SK-N-SH (cell line): ENCODE measurements around the gene PCIF1. TPM values are rescaled to one million over a fixed set of nuclear protein-coding genes. Genes with fewer than 3 reads are reported as not detected.

Experiments
- CTCF ChIA-PET: fragments of 300-600, 350-600 bp; formaldehyde crosslinking; extraction: SDS; loops from one replicate; lab custom pipeline; 2021; lab: Yijun Ruan, JAX
- POLR2A ChIA-PET: fragments of 350-600 bp; sonication (Branson Sonifier 250); formaldehyde crosslinking; extraction: SDS; loops from one replicate; lab custom pipeline; 2020; ENCODE audit warnings: antibody characterized with exemption, inconsistent platforms; lab: Yijun Ruan, JAX
- DNase-seq: peaks from one replicate; pipeline ENCODE4 v3.0.0; 2012
- H2AFZ ChIP-seq: fragments of 200-600 bp; sonication (generic); 2 replicates; pipeline ENCODE4 v1.8.1; 2016; ENCODE audit warnings: antibody characterized with exemption, mild to moderate bottlenecking, low read depth
- H3F3A ChIP-seq: fragments of 200-600 bp; sonication (generic); replicated peaks from 2 replicates; pipeline ENCODE3; 2016; ENCODE audit warnings: antibody characterized with exemption, mild to moderate bottlenecking; ENCODE audit not compliant: insufficient read depth
- H3K27ac ChIP-seq, 2 experiments: fragments of 200-500 bp in 1 of 2; fragments of 200-600 bp in 1 of 2; sonication (Bioruptor generic) in 1 of 2; sonication (generic), shearing (Covaris generic) in 1 of 2; 2 replicates each; pipeline versions ENCODE4 v1.5.1 to v1.6.1; 2014 to 2016; ENCODE audit warnings: low read depth in 2 of 2, inconsistent platforms in 1 of 2, low read length in 1 of 2, mild to moderate bottlenecking in 1 of 2, mixed read lengths in 1 of 2
- H3K27me3 ChIP-seq: fragments of 200-600 bp; sonication (generic), shearing (Covaris generic); 2 replicates; pipeline ENCODE4 v1.6.1; 2016; ENCODE audit warnings: mixed run types; ENCODE audit not compliant: insufficient read depth
- H3K36me3 ChIP-seq, 2 experiments: fragments of 200-500 bp in 1 of 2; fragments of 200-600 bp in 1 of 2; sonication (Bioruptor generic) in 1 of 2; sonication (generic) in 1 of 2; replicated peaks in 1 of 2; 2 replicates each; pipeline versions ENCODE3 to v1.5.1; 2014 to 2016; ENCODE audit warnings: low read length in 1 of 2, mild to moderate bottlenecking in 1 of 2; ENCODE audit not compliant: insufficient read depth in 2 of 2, control insufficient read depth in 1 of 2
- H3K4me1 ChIP-seq, 2 experiments: fragments of 200-500 bp in 1 of 2; fragments of 200-600 bp in 1 of 2; sonication (Bioruptor generic) in 1 of 2; sonication (generic), shearing (Covaris generic) in 1 of 2; 2 replicates each; pipeline versions ENCODE4 v1.5.1 to v1.6.1; 2014 to 2016; ENCODE audit warnings: low read depth in 1 of 2, low read length in 1 of 2, mixed run types in 1 of 2; ENCODE audit not compliant: insufficient read depth in 2 of 2, control insufficient read depth in 1 of 2
- H3K4me2 ChIP-seq: fragments of 200-600 bp; sonication (generic), shearing (Covaris generic); 2 replicates; pipeline ENCODE4 v1.6.1; 2017; ENCODE audit warnings: mixed run types
- H3K4me3 ChIP-seq, 2 experiments: fragments of 200-500 bp in 1 of 2; fragments of 200-600 bp in 1 of 2; sonication (Bioruptor generic) in 1 of 2; sonication (generic), shearing (Covaris generic) in 1 of 2; 2 replicates each; pipeline versions ENCODE4 v1.5.1 to v1.8.1; 2014 to 2016; ENCODE audit warnings: low read depth in 2 of 2, inconsistent platforms in 1 of 2, low read length in 1 of 2, mild to moderate bottlenecking in 1 of 2, mixed read lengths in 1 of 2, moderate library complexity in 1 of 2
- H3K79me2 ChIP-seq: fragments of 200-600 bp; sonication (generic); 2 replicates; pipeline ENCODE4 v1.8.1; 2017; ENCODE audit warnings: mild to moderate bottlenecking; ENCODE audit not compliant: insufficient read depth
- H3K9ac ChIP-seq: fragments of 200-600 bp; sonication (generic); 2 replicates; pipeline ENCODE4 v1.6.1; 2017; ENCODE audit warnings: mixed run types
- H3K9me2 ChIP-seq: fragments of 200-600 bp; sonication (generic); 2 replicates; pipeline ENCODE4 v1.6.1; 2017; ENCODE audit warnings: mixed run types
- H3K9me3 ChIP-seq: fragments of 200-600 bp; sonication (generic); 2 replicates; pipeline ENCODE4 v1.6.1; 2017; ENCODE audit warnings: mixed run types, mild to moderate bottlenecking, moderate library complexity
- H4K20me1 ChIP-seq: fragments of 200-600 bp; sonication (generic); 2 replicates; pipeline ENCODE4 v1.6.1; 2017; ENCODE audit warnings: mild to moderate bottlenecking, mixed run types; ENCODE audit not compliant: insufficient read depth
- CHD2 ChIP-seq: fragments of 150-350 bp; IDR thresholded peaks from 2 replicates; pipeline ENCODE4 v1.6.1; 2018; ENCODE audit warnings: low read length; ENCODE audit not compliant: partially characterized antibody
- FOSL2 ChIP-seq: IDR thresholded peaks from 2 replicates; pipeline ENCODE4 v1.4.0; 2012; ENCODE audit warnings: low read depth, mild to moderate bottlenecking, moderate library complexity, borderline replicate concordance
- FOXM1 ChIP-seq: IDR thresholded peaks from 2 replicates; pipeline ENCODE4 v1.4.0; 2012; ENCODE audit warnings: low read depth, mild to moderate bottlenecking
- MEF2A ChIP-seq: IDR thresholded peaks from 2 replicates; pipeline ENCODE4 v1.4.0; 2012; ENCODE audit warnings: low read depth, borderline replicate concordance
- POLR2AphosphoS5 ChIP-seq: IDR thresholded peaks from 2 replicates; pipeline ENCODE4 v1.6.1; 2012; ENCODE audit warnings: low read depth, low read length
- RCOR1 ChIP-seq: fragments of 150-350 bp; IDR thresholded peaks from 2 replicates; pipeline ENCODE4 v1.6.1; 2017; ENCODE audit warnings: antibody characterized with exemption, low read length
- RFX5 ChIP-seq: IDR thresholded peaks from 2 replicates; pipeline ENCODE4 v1.6.1; 2012; ENCODE audit warnings: mild to moderate bottlenecking, improper control_type of control experiment, low read length
- RXRA ChIP-seq: IDR thresholded peaks from 2 replicates; pipeline ENCODE4 v1.4.0; 2012; ENCODE audit warnings: low read depth, mild to moderate bottlenecking, borderline replicate concordance
- SMC3 ChIP-seq: IDR thresholded peaks from 2 replicates; pipeline ENCODE4 v1.6.1; 2012; ENCODE audit warnings: low read depth, low read length, improper control_type of control experiment
- TCF12 ChIP-seq: IDR thresholded peaks from 2 replicates; pipeline ENCODE4 v1.4.0; 2012
- TEAD4 ChIP-seq: IDR thresholded peaks from 2 replicates; pipeline ENCODE4 v1.4.0; 2012; ENCODE audit warnings: mild to moderate bottlenecking, borderline replicate concordance; ENCODE audit not compliant: insufficient read depth
- YY1 ChIP-seq: IDR thresholded peaks from 2 replicates; pipeline ENCODE4 v1.4.0; 2012; ENCODE audit warnings: low read depth, mild to moderate bottlenecking
- WGBS: methylation state at CpG from one replicate; pipeline ENCODE4 v1.1.6; 2017; ENCODE audit warnings: low lambda C conversion rate; 5-methylcytosine and 5-hydroxymethylcytosine counted together
- polyA plus RNA-seq, 3 experiments: library from polyadenylated mRNA; depleted of rRNA; stranded (reverse); fragments of >200 nt; gene quantifications; 2 replicates each; pipeline ENCODE4 v1.2.3, GENCODE V29; 2012
- TF ChIP-seq, protein P1 (sequence below): fragments of 150-350 bp; IDR thresholded peaks from 2 replicates; pipeline ENCODE4 v1.6.1; 2016; ENCODE audit warnings: mild to moderate bottlenecking, low read depth, low read length
- TF ChIP-seq, protein P2 (sequence below): fragments of 150-350 bp; IDR thresholded peaks from 2 replicates; pipeline ENCODE4 v1.6.1; 2017; ENCODE audit warnings: antibody characterized with exemption, low read length, low read depth, borderline replicate concordance
- TF ChIP-seq, protein P3 (sequence below): IDR thresholded peaks from 2 replicates; pipeline ENCODE4 v1.4.0; 2012; ENCODE audit warnings: low read depth, borderline replicate concordance
- TF ChIP-seq, protein P4 (sequence below): fragments of 200-600 bp; sonication (generic); IDR thresholded peaks from 2 replicates; pipeline ENCODE4 v1.6.1; 2017; ENCODE audit warnings: antibody characterized with exemption, mild to moderate bottlenecking, moderate library complexity

PCIF1 gene
- polyA plus RNA-seq, 1 of the 3 experiments (the other 2 are of a cell fraction) = 23.1 TPM

DNA sequence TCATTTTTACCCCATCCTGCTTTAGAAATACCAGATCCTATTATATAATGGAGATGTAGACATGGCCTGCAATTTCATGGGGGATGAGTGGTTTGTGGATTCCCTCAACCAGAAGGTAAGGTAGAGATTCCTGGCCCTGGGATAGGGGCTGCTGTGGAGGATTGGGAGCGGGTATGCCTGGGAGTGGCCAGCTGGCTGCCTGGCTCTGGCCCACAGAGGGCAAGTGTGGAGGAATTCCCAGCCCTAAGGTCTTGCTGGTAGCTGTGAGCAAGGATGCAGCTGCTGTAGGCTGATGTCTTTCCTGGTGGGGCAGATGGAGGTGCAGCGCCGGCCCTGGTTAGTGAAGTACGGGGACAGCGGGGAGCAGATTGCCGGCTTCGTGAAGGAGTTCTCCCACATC, 36.8 kb upstream of the PCIF1 start:
- Histone ChIP-seq H4K20me1 (no peaks in the 10 kb centered on the region), H3K4me1 (no peaks in the 10 kb centered on the region; a peak in 1 of 4 replicates), H3K79me2 (no peaks in the 10 kb centered on the region; the same call in 1 of the 2 replicates), H3F3A (peaks cover 13% of the 10 kb centered on the region), H3K9me3 (no peaks in the 10 kb centered on the region), H3K27me3 (no peaks in the 10 kb centered on the region), H2AFZ (no peak overlapping the region), H3K4me2 (no peak overlapping the region), H3K4me3 (no peak overlapping the region), H3K9me2 (no peaks in the 10 kb centered on the region), H3K36me3 (peaks cover 24 to 50% of the 10 kb centered on the region in 2 experiments), H3K9ac (no peak overlapping the region), H3K27ac (no peak overlapping the region)
- DNase-seq = no peak
- 100% methylated on average over 1 of the region's 7 CpGs for WGBS
- ChIA-PET CTCF (interaction anchor here (0.9 to 1.2 kb wide), 2 partner anchors 8 to 98 kb away, joined by 3 to 4 read pairs; no protein-coding TSS in a partner anchor), POLR2A (no interaction called here)
- TF ChIP-seq RFX5 = no peak
- TF ChIP-seq FOXM1 = no peak
- TF ChIP-seq, protein P1, sequence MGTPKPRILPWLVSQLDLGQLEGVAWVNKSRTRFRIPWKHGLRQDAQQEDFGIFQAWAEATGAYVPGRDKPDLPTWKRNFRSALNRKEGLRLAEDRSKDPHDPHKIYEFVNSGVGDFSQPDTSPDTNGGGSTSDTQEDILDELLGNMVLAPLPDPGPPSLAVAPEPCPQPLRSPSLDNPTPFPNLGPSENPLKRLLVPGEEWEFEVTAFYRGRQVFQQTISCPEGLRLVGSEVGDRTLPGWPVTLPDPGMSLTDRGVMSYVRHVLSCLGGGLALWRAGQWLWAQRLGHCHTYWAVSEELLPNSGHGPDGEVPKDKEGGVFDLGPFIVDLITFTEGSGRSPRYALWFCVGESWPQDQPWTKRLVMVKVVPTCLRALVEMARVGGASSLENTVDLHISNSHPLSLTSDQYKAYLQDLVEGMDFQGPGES = no peak
- TF ChIP-seq TEAD4 = no peak
- TF ChIP-seq MEF2A = no peak
- no peak for TF ChIP-seq TCF12
- no peak for TF ChIP-seq YY1
- TF ChIP-seq, protein P2, sequence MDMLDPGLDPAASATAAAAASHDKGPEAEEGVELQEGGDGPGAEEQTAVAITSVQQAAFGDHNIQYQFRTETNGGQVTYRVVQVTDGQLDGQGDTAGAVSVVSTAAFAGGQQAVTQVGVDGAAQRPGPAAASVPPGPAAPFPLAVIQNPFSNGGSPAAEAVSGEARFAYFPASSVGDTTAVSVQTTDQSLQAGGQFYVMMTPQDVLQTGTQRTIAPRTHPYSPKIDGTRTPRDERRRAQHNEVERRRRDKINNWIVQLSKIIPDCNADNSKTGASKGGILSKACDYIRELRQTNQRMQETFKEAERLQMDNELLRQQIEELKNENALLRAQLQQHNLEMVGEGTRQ = no peak
- TF ChIP-seq, protein P3, sequence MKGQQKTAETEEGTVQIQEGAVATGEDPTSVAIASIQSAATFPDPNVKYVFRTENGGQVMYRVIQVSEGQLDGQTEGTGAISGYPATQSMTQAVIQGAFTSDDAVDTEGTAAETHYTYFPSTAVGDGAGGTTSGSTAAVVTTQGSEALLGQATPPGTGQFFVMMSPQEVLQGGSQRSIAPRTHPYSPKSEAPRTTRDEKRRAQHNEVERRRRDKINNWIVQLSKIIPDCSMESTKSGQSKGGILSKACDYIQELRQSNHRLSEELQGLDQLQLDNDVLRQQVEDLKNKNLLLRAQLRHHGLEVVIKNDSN = no peak

DNA sequence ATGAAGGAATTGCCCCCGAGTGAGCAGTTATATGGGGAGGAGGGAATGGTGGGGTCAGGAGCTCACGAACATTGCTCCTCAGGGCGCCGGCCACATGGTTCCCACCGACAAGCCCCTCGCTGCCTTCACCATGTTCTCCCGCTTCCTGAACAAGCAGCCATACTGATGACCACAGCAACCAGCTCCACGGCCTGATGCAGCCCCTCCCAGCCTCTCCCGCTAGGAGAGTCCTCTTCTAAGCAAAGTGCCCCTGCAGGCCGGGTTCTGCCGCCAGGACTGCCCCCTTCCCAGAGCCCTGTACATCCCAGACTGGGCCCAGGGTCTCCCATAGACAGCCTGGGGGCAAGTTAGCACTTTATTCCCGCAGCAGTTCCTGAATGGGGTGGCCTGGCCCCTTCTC, 36.2 kb upstream of the PCIF1 start:
- Histone ChIP-seq H4K20me1 (no peaks in the 10 kb centered on the region), H2AFZ (no peak overlapping the region), H3K4me1 (no peaks in the 10 kb centered on the region), H3K27ac (no peak overlapping the region), H3K79me2 (no peaks in the 10 kb centered on the region; the same call in 1 of the 2 replicates), H3F3A (peaks cover 13% of the 10 kb centered on the region), H3K4me2 (no peak overlapping the region), H3K4me3 (no peak overlapping the region), H3K9me2 (no peaks in the 10 kb centered on the region), H3K9me3 (no peaks in the 10 kb centered on the region), H3K36me3 (peaks cover 24 to 46% of the 10 kb centered on the region in 2 experiments), H3K27me3 (no peaks in the 10 kb centered on the region), H3K9ac (no peak overlapping the region)
- TF ChIP-seq TCF12 = no peak
- TF ChIP-seq RCOR1 = no peak
- no peak for TF ChIP-seq FOSL2
- TF ChIP-seq RXRA = no peak
- TF ChIP-seq CHD2 = no peak
- TF ChIP-seq, protein P4, sequence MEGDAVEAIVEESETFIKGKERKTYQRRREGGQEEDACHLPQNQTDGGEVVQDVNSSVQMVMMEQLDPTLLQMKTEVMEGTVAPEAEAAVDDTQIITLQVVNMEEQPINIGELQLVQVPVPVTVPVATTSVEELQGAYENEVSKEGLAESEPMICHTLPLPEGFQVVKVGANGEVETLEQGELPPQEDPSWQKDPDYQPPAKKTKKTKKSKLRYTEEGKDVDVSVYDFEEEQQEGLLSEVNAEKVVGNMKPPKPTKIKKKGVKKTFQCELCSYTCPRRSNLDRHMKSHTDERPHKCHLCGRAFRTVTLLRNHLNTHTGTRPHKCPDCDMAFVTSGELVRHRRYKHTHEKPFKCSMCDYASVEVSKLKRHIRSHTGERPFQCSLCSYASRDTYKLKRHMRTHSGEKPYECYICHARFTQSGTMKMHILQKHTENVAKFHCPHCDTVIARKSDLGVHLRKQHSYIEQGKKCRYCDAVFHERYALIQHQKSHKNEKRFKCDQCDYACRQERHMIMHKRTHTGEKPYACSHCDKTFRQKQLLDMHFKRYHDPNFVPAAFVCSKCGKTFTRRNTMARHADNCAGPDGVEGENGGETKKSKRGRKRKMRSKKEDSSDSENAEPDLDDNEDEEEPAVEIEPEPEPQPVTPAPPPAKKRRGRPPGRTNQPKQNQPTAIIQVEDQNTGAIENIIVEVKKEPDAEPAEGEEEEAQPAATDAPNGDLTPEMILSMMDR = no peak
- no peak for TF ChIP-seq SMC3
- no peak for TF ChIP-seq POLR2AphosphoS5
- whole genome bisulfite sequencing = 94% methylated on average over 11 of the region's 12 CpGs
- no peak for DNase-seq
- CTCF ChIA-PET = interaction anchor here (0.9 kb wide), 1 partner anchor 99 kb away, joined by 3 read pairs; no protein-coding TSS in a partner anchor
- POLR2A ChIA-PET = interaction anchor here (0.8 kb wide), 1 partner anchor 100 kb away, joined by 3 read pairs; no protein-coding TSS in a partner anchor
